ENCODE data around the gene TYMP.

The TYMP gene

DNA sequence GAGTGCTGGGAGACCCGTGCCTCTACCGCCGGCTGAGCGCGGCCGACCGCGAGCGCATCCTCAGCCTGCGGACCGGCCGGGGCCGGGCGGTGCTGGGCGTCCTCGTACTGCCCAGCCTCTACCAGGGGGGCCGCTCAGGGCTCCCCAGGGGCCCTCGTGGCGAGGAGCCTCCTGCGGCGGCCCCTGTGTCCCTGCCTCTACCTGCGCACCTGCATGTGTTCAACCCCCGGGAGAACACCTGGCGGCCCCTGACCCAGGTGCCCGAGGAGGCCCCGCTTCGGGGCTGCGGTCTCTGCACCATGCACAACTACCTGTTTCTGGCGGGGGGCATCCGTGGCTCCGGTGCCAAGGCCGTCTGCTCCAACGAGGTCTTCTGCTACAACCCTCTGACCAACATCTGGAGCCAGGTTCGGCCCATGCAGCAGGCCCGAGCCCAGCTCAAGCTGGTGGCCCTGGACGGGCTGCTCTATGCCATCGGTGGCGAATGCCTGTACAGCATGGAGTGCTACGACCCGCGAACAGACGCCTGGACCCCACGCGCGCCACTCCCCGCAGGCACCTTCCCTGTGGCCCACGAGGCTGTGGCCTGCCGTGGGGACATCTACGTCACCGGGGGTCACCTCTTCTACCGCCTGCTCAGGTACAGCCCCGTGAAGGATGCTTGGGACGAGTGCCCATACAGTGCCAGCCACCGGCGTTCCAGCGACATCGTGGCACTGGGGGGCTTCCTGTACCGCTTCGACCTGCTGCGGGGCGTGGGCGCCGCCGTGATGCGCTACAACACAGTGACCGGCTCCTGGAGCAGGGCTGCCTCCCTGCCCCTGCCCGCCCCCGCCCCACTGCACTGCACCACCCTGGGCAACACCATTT is 19.3 kb upstream of the TYMP start:
- Mint-ChIP-seq H3K27ac (no peak overlapping the region), H3K27me3 (ENCODE audit: low read depth, poor library complexity) (peaks cover 22% of the 10 kb centered on the region), H3K4me1 (peaks cover 18% of the 10 kb centered on the region), H3K4me3 (no peak overlapping the region), H3K36me3 (ENCODE audit: low read depth) (no peaks in the 10 kb centered on the region), H3K9me3 (no peaks in the 10 kb centered on the region)
- TF ChIP-seq, protein P1, sequence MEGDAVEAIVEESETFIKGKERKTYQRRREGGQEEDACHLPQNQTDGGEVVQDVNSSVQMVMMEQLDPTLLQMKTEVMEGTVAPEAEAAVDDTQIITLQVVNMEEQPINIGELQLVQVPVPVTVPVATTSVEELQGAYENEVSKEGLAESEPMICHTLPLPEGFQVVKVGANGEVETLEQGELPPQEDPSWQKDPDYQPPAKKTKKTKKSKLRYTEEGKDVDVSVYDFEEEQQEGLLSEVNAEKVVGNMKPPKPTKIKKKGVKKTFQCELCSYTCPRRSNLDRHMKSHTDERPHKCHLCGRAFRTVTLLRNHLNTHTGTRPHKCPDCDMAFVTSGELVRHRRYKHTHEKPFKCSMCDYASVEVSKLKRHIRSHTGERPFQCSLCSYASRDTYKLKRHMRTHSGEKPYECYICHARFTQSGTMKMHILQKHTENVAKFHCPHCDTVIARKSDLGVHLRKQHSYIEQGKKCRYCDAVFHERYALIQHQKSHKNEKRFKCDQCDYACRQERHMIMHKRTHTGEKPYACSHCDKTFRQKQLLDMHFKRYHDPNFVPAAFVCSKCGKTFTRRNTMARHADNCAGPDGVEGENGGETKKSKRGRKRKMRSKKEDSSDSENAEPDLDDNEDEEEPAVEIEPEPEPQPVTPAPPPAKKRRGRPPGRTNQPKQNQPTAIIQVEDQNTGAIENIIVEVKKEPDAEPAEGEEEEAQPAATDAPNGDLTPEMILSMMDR (IDR thresholded peaks at IDR 0.05): no peak
- DNase-seq: no peak

DNA sequence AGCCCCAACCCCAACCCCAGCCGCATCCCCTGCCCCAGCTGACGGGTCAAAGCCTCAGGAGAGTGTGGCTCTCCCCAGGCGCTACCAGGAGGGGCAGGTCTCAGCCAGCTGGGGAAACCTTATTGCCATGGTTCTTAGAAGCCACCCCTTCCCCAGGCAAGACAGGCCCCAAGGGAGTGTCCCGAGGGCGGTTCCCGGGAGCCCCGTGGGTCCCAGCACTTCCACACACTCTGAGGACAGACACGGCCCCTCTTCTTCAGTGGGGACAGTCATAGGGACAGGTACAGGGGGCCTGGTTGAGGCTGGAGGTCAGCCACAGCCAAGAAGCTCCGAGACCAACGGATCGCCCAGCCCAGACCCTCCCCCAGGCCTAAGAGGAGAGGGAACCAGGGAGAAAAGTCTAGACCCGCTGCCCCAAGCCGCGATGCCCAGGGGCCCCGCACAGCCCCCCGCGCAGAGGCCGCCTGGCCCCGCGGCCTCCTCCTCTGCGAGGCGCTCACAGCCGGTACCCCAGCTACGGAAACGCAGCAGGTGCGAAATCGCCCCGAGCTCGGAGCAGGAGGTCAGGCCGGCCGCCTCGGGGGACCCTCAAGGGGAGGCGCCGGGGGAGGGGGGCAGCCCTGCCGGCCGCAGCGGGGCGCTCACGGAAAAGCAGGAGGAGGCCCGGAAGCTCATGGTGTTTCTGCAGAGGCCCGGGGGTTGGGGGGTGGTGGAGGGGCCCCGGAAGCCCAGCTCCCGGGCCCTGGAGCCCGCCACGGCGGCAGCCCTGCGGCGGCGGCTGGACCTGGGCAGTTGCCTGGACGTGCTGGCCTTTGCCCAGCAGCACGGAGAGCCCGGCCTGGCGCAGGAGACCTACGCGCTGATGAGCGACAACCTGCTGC is 18.5 kb upstream of the TYMP start:
- Mint-ChIP-seq H3K36me3 (ENCODE audit: low read depth) (no peaks in the 10 kb centered on the region), H3K4me1 (peaks cover 18% of the 10 kb centered on the region), H3K27me3 (ENCODE audit: low read depth, poor library complexity) (peaks cover 18% of the 10 kb centered on the region), H3K9me3 (no peaks in the 10 kb centered on the region), H3K27ac (no peak overlapping the region), H3K4me3 (no peak overlapping the region)
- TF ChIP-seq, protein P1 (IDR thresholded peaks at IDR 0.05): no peak
- no peak for DNase-seq

DNA sequence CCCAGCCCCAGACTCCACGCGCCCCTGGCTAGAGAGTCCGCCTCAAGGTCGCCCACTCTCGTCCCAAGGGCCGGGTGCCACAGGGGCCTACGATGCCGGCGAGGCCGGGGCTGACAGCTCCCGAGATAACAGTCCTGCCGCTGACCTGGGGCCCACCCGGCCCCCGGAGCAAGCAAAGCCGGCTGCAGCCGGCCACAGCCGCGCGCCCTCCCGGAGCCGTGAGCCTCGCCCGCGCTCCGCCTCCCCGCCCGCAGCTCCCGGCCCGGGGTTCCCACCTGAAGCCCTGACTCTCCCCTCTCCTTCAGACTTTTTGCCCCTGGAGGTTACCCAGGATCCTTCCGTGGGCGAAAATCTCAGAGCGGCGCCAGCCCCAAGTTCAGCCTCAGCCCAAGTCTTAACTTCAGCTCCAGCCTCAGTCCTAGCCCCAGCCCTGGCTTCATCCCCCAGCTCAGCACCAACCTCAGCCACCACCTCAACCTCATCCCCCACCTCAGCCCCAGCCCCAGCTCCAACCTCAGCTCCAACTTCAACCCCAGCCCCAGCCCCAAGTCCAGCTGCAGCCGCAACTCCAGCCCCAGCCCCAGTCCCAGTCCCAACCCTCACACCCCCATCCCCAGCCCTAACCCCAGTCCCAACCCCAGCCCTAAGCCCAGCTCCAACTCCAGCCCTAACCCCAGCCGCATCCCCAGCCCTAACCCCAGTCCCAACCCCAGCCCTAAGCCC is 17.6 kb upstream of the TYMP start:
- TF ChIP-seq, protein P1 (IDR thresholded peaks at IDR 0.05): no peak
- Mint-ChIP-seq H3K27ac (no peak overlapping the region), H3K36me3 (ENCODE audit: low read depth) (no peaks in the 10 kb centered on the region), H3K4me1 (peaks cover 18% of the 10 kb centered on the region), H3K27me3 (ENCODE audit: low read depth, poor library complexity) (peaks cover 13% of the 10 kb centered on the region), H3K4me3 (no peak overlapping the region), H3K9me3 (no peaks in the 10 kb centered on the region)
- no peak for DNase-seq

DNA sequence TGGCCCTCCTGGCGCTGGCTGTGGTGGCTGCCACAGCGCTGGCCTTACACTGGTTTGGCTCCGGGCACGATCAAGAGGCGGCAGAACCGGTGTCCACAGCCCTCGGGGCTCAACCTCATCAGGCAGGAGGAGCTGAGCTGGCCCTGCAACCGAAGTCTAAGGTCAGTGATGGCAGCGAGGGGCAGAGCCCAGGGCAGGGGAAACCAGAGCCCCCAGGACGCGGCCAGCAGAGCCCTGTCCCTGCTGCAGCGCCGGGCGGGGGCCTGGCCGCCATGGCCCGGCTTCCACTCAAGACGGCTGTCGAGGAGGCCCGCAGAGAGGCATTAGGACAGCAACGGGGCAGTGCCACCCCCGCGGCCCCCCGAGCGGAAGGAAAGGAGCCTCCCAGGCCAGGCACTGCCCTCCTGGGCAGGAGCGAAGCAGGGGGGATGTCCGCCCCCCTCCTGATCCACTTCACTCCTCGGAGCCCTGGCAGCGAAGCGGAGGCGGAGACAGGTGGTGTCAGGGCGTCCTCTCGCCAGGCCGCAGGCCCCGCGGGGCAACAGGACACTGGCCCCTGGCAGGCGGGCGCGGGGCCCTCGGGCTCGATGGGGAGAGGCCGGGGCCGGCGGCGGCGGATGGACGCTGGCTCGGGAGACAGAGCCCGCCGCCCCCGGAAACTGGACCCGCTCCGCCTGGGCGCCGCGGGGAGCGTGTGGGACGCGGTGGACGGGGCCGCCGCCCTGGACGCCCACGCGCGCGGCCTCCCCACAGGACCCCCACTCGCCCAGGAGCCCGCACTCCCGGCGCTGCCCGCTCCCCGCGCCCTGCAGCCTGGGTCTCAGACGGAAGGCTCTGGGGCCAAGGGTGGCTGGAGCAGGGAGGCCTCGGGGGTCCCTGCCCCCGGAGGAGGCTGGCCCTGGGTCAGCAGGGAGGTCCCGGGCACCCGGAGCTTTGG is 16.8 kb upstream of the TYMP start:
- no peak for DNase-seq
- H3K36me3 Mint-ChIP-seq (ENCODE audit: low read depth): no peaks in the 10 kb centered on the region
- H3K4me3 Mint-ChIP-seq: no peak overlapping the region
- TF ChIP-seq, protein P1 (IDR thresholded peaks at IDR 0.05): no peak
- no peak overlapping the region for H3K27ac Mint-ChIP-seq
- peaks cover 10% of the 10 kb centered on the region for H3K27me3 Mint-ChIP-seq (ENCODE audit: low read depth, poor library complexity)
- H3K4me1 Mint-ChIP-seq: peaks cover 18% of the 10 kb centered on the region
- H3K9me3 Mint-ChIP-seq: no peaks in the 10 kb centered on the region
